Natural killer cell (primary cell): ENCODE data around the gene MTHFD2L. TPM values are rescaled to one million over a fixed set of nuclear protein-coding genes. Genes with fewer than 3 reads are reported as not detected.

Experiments
- ATAC-seq, 3 donors: fragments of 150-1000 bp in 2 of 3; fragments of 200-7000 bp in 1 of 3; cut with Tn5 transposase; 1 replicate in 1 of 3; 2 replicates in 2 of 3; pipeline ENCODE4 v1.10.0; 2021; ENCODE audit warnings: mild to moderate bottlenecking in 2 of 3, moderate library complexity in 2 of 3
- DNase-seq, 2 donors: peaks; one replicate each; pipeline versions ENCODE4 v3.0.0 to v3.0.0-alpha.2; 2013 to 2021; ENCODE audit warnings: mixed read lengths in 1 of 2
- H3K27ac ChIP-seq: one replicate; pipeline ENCODE4 v1.5.1; 2013; ENCODE audit warnings: mild to moderate bottlenecking, low read length
- H3K27me3 ChIP-seq: one replicate; pipeline ENCODE4 v1.6.1; 2013; ENCODE audit warnings: low read length; ENCODE audit not compliant: control insufficient read depth, insufficient read depth
- H3K36me3 ChIP-seq: one replicate; pipeline ENCODE4 v1.6.1; 2013; ENCODE audit warnings: low read length; ENCODE audit not compliant: control insufficient read depth, insufficient read depth
- H3K4me1 ChIP-seq: one replicate; pipeline ENCODE4 v1.6.1; 2013; ENCODE audit warnings: low read length; ENCODE audit not compliant: control insufficient read depth, insufficient read depth
- H3K4me3 ChIP-seq: one replicate; pipeline ENCODE4 v1.5.1; 2013; ENCODE audit warnings: low read length
- H3K9me3 ChIP-seq: one replicate; pipeline ENCODE4 v1.6.1; 2013; ENCODE audit warnings: low read length; ENCODE audit not compliant: control insufficient read depth, insufficient read depth
- H3K27ac Mint-ChIP-seq, 2 donors: one replicate each; pipeline ENCODE4 v1.8.0; 2022; ENCODE audit warnings: mild to moderate bottlenecking in 2 of 2, mixed read lengths in 2 of 2, moderate library complexity in 1 of 2
- H3K27me3 Mint-ChIP-seq, 2 donors: one replicate each; pipeline ENCODE4 v1.8.0; 2022; ENCODE audit warnings: low read depth in 2 of 2, mixed read lengths in 2 of 2
- H3K36me3 Mint-ChIP-seq: one replicate; pipeline ENCODE4 v1.8.0; 2022; ENCODE audit warnings: mixed read lengths
- H3K4me1 Mint-ChIP-seq, 2 donors: one replicate each; pipeline ENCODE4 v1.8.0; 2022; ENCODE audit warnings: mixed read lengths in 2 of 2
- H3K4me3 Mint-ChIP-seq: one replicate; pipeline ENCODE4 v1.8.0; 2022; ENCODE audit warnings: mild to moderate bottlenecking, moderate library complexity, mixed read lengths
- H3K9me3 Mint-ChIP-seq, 2 donors: one replicate each; pipeline ENCODE4 v1.8.0; 2022; ENCODE audit warnings: mixed read lengths in 2 of 2
- WGBS: methylation state at CpG from one replicate; pipeline ENCODE4 v1.1.7; 2013; ENCODE audit warnings: missing lambda C conversion rate; ENCODE audit not compliant: insufficient coverage; 5-methylcytosine and 5-hydroxymethylcytosine counted together
- intact Hi-C: fragments of 100-400 bp; cut with micrococcal nuclease; formaldehyde crosslinking; loops from one replicate; pipeline ENCODE4 v1.14.2; 2022
- total RNA-seq, 4 donors: library from RNA; stranded (reverse); fragments of 120-200 nt in 1 of 4; gene quantifications; one replicate each; pipeline versions ENCODE4 v1.2.3 to v1.2.4, GENCODE V29; 2013 to 2022
- TF ChIP-seq, protein P1 (sequence below): fragments of 200-600 bp; IDR thresholded peaks from one replicate; pipeline ENCODE4 v1.8.0; 2022; ENCODE audit warnings: antibody characterized with exemption

The MTHFD2L gene
- total RNA-seq, 3 donors from 2014 or later (not counting 1 experiment from before 2014, with no cell fraction given): 9.5 to 11.7 (median 10.4) TPM

DNA sequence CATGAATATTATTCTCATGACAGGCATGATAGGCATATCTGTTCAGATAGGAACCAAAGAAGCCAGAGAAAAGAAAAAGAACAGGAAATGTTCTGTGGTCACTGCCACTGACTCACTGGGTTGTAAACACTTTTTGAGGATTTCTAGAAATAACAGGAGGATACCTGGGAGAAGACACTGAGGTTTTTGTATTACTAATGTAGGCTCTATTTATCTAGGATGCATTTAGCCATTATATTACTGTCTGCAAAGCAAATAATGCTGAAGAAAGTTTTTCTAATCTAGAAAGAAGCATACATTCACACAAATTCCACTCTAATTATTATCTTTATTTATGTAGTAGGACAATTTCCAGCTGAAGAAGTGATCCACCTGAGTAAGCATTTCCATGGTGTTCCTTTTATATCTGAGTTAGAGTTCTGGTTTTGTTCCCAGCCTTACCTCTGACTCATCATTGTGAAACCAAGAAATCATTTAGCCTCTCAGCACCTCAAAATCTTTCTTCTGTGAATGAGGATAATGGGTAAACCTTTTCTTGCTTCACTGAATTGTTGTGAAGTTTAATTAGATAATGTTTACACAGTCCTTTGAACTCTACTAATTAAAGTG, 110.2 kb downstream of the MTHFD2L start:
- no peak overlapping the region for H3K4me3 ChIP-seq
- no peaks in the 10 kb centered on the region for H3K4me1 Mint-ChIP-seq
- H3K27ac ChIP-seq: no peak overlapping the region
- H3K4me1 ChIP-seq: no peaks in the 10 kb centered on the region
- no peak for DNase-seq
- H3K9me3 ChIP-seq: no peaks in the 10 kb centered on the region
- no peak overlapping the region for H3K27ac Mint-ChIP-seq
- no peaks in the 10 kb centered on the region for H3K9me3 Mint-ChIP-seq
- TF ChIP-seq, protein P1, sequence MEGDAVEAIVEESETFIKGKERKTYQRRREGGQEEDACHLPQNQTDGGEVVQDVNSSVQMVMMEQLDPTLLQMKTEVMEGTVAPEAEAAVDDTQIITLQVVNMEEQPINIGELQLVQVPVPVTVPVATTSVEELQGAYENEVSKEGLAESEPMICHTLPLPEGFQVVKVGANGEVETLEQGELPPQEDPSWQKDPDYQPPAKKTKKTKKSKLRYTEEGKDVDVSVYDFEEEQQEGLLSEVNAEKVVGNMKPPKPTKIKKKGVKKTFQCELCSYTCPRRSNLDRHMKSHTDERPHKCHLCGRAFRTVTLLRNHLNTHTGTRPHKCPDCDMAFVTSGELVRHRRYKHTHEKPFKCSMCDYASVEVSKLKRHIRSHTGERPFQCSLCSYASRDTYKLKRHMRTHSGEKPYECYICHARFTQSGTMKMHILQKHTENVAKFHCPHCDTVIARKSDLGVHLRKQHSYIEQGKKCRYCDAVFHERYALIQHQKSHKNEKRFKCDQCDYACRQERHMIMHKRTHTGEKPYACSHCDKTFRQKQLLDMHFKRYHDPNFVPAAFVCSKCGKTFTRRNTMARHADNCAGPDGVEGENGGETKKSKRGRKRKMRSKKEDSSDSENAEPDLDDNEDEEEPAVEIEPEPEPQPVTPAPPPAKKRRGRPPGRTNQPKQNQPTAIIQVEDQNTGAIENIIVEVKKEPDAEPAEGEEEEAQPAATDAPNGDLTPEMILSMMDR: no peak
- no peak overlapping the region for H3K4me3 Mint-ChIP-seq
- no peaks in the 10 kb centered on the region for H3K27me3 Mint-ChIP-seq
- H3K36me3 Mint-ChIP-seq: no peaks in the 10 kb centered on the region
- intact Hi-C loops: no loop called here
- no peaks in the 10 kb centered on the region for H3K27me3 ChIP-seq
- no peaks in the 10 kb centered on the region for H3K36me3 ChIP-seq
- ATAC-seq: no peak

DNA sequence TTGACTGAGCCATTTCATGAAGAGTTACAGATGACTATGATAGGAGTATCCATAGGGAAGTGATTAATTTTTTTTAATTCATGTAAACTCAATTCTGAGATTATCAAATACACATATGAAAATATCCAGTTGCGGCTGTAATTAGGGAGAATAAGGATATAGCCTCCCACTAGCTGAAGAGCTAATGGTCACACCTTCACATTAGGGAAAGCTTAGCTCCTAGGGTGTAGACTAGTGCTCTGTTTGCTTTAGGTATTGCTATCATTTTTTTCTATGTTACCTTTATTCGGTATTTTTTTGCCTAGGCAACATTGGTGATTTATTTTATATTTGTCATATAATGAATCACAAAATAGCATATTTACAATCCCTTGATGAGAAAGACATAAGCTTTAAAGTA, 110.7 kb downstream of the MTHFD2L start:
- no peaks in the 10 kb centered on the region for H3K9me3 Mint-ChIP-seq
- Histone ChIP-seq H3K36me3 (no peaks in the 10 kb centered on the region), H3K9me3 (no peaks in the 10 kb centered on the region), H3K27me3 (no peaks in the 10 kb centered on the region), H3K27ac (no peak overlapping the region), H3K4me3 (no peak overlapping the region), H3K4me1 (no peaks in the 10 kb centered on the region)
- H3K27ac Mint-ChIP-seq: no peak overlapping the region
- DNase-seq (no peak), ATAC-seq (no peak)
- TF ChIP-seq, protein P1: no peak
- no peaks in the 10 kb centered on the region for H3K4me1 Mint-ChIP-seq
- intact Hi-C loops: no loop called here
- H3K4me3 Mint-ChIP-seq: no peak overlapping the region
- no CpG with 5 or more reads among the region's 2 CpGs for WGBS
- no peaks in the 10 kb centered on the region for H3K36me3 Mint-ChIP-seq
- no peaks in the 10 kb centered on the region for H3K27me3 Mint-ChIP-seq

GRCh38 chr4:74278490-74278889, 120.6 kb downstream of the MTHFD2L start:
- Histone ChIP-seq H3K27ac (no peak overlapping the region), H3K4me1 (no peaks in the 10 kb centered on the region), H3K4me3 (no peak overlapping the region), H3K36me3 (no peaks in the 10 kb centered on the region), H3K27me3 (no peaks in the 10 kb centered on the region), H3K9me3 (no peaks in the 10 kb centered on the region)
- no peak overlapping the region for H3K4me3 Mint-ChIP-seq
- no peaks in the 10 kb centered on the region for H3K27me3 Mint-ChIP-seq
- H3K36me3 Mint-ChIP-seq: no peaks in the 10 kb centered on the region
- 85% methylated on average over 3 of the region's 3 CpGs for WGBS
- TF ChIP-seq, protein P1: no peak
- DNase-seq (no peak), ATAC-seq (no peak)
- intact Hi-C loops: no loop called here
- H3K27ac Mint-ChIP-seq: no peak overlapping the region
- H3K4me1 Mint-ChIP-seq: no peaks in the 10 kb centered on the region
- H3K9me3 Mint-ChIP-seq: no peaks in the 10 kb centered on the region

DNA sequence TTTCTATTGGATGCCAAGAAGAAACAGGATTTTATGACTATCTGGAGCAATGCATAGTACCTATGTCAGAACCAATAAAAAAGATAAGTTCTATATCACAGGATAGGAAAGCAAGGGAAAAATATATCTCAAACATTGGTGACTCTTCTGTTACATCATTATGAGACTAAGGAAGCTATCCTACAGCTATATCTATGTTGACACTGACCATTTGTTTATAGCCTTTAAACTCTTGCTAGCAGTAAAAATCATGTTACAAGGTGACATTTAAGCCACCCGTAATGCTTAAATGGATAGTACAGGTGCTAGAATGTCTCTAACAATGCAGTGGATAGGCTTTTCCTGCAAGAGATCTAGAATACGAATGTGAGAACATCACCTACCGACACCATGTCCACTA, 121.8 kb downstream of the MTHFD2L start:
- ATAC-seq (no peak), DNase-seq (no peak)
- Histone ChIP-seq H3K4me3 (no peak overlapping the region), H3K9me3 (no peaks in the 10 kb centered on the region), H3K27ac (no peak overlapping the region), H3K27me3 (no peaks in the 10 kb centered on the region), H3K36me3 (no peaks in the 10 kb centered on the region), H3K4me1 (no peaks in the 10 kb centered on the region)
- no peaks in the 10 kb centered on the region for H3K36me3 Mint-ChIP-seq
- H3K4me3 Mint-ChIP-seq: no peak overlapping the region
- no peak overlapping the region for H3K27ac Mint-ChIP-seq
- WGBS: 100% methylated on average over 3 of the region's 3 CpGs
- H3K27me3 Mint-ChIP-seq: no peaks in the 10 kb centered on the region
- intact Hi-C loops: no loop called here
- H3K4me1 Mint-ChIP-seq: no peaks in the 10 kb centered on the region
- TF ChIP-seq, protein P1: no peak
- no peaks in the 10 kb centered on the region for H3K9me3 Mint-ChIP-seq
